ENCODE data around the gene SLC6A11.

The SLC6A11 gene

DNA sequence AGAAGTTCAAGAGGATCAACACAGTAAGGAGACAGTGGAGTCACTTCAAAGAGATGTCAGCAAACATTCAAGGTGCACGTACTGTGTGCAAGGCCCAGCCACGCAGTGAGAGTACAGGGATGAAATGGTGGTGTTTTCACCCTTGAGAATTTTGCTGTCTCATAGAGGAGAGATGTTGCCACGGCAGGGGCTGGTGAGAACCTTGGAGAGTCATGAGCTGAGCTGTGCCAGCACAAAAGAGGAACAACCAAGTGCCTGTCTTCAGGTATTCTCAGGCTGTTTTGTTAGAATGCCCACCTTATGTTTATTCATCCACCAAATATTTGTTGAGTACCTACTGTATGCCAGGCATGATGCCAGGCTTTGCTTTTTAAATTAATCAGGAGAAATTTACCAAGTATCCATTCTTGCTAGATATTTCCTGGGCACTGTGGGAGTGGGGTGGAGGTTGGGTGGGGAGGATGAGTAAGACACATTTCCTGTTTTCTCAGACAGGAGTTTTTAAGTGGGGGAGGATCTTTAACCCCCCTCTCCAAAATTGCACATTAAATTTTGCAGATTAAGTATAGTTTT is 72.6 kb downstream of the SLC6A11 start:
- DNase-seq (ENCODE audit: low read depth): no peak

- no peak for DNase-seq (ENCODE audit: low read depth)
Measured at GRCh38 chr3:10889206-10889960, 73.4 kb downstream of the SLC6A11 start.

DNA sequence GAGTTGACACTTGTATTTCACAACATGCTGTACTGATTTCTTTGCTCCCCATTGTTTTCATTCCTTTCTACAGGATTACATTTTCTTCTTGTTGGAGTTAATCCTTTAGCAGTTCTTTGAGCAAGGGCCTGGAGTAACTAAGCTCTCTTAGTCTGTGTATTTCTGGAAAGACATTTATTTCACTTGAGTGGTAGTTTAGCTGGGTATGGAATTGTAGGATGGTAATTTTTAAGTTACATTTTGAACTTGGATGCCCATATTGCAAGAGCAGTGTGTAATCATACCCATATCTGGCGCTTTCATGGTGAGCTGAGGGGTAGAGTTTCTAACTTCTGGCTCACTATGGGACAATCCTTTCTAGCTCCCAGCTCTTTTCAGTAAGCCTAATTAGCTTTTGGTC is 74.6 kb downstream of the SLC6A11 start:
- no peak for DNase-seq (ENCODE audit: low read depth)

DNA sequence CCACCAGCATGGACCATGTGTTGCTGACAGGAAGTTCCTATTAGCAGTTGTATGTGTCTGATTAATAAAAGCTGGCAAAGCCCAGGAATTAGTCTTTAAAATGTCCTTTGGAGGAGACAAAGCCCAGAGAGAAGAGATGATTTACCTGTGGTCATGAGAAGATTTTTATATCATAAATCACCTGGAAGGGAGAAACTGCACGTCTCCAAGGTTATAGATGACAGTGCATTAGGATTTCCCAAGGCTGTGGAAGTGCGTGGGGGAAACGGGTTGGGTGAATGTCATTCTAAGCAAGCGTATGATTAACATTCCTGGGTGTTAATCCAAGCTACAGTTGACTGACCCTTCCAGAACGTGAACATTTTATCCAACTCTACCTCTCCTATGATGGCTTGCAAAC is 76.6 kb downstream of the SLC6A11 start:
- no peak for DNase-seq (ENCODE audit: low read depth)

GRCh38 chr3:10901296-10901945 is 85.4 kb downstream of the SLC6A11 start:
- DNase-seq (ENCODE audit: low read depth): no peak

DNA sequence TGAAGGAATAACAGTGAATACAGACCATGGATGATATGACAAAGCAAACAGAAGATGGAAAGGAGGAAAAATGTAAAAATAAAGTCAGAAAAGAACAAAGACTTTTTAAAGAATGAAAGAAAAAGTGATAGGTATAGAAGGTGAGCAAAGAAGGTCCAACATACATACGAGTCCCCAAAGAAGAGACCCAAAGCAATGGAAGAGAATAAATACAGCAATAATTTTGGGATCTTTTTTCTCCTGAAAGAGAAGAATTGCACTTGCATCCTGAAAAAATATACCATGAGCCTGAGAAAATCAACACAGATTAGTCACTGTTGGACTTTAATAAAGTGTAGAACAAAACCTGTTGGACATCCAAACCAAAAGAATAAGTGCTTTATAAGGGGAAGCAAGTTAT is 91.2 kb downstream of the SLC6A11 start:
- DNase-seq (ENCODE audit: low read depth): no peak

- DNase-seq (ENCODE audit: low read depth): no peak
Measured at GRCh38 chr3:10910367-10910766, 94.3 kb downstream of the SLC6A11 start.

- DNase-seq (ENCODE audit: low read depth): no peak
Measured at GRCh38 chr3:10911350-10912002, 95.4 kb downstream of the SLC6A11 start.

- DNase-seq (ENCODE audit: low read depth): no peak
Measured at GRCh38 chr3:10912786-10913185, 96.8 kb downstream of the SLC6A11 start.

DNA sequence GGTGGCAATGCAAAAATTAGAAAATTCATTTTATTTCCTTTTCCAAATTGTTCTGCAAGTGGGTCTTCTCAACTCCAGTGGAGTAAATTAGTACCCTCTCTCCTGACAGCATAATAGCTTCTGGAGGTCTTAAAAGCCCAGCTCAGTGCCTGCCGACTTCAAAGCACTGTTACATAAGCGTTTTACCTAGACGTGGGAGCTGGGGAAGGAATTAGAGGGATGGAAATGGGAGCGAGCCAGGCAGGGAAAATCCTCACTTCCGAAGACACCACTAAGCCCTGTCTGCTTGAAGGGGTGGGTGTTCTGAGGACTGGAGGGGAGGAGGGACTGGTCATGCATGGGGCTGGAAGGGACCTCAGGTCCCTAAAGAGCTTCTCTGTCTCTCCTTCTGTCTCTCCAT is 99.3 kb downstream of the SLC6A11 start:
- DNase-seq (ENCODE audit: low read depth): no peak

DNA sequence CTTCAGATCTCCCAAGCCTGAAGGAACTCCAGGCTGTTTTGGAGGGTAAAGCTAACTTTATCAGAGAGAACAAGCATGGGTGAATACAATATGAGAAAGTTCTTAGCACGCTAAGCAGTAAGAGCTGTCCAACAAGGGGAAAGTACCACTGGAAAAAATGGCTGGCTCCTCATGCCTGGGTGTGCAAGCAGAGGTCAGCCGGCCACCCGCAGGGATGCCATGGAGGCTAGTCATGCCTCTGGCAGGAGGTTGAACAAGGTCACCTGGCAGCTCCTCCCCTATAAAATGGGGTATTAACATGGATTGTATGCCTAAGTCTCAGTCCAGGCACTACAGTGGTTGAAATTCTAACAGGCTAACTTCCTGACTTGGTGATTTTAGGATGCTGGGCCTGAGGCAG is 101.1 kb downstream of the SLC6A11 start:
- peak; percentile 4 for DNase-seq (ENCODE audit: low read depth)

DNA sequence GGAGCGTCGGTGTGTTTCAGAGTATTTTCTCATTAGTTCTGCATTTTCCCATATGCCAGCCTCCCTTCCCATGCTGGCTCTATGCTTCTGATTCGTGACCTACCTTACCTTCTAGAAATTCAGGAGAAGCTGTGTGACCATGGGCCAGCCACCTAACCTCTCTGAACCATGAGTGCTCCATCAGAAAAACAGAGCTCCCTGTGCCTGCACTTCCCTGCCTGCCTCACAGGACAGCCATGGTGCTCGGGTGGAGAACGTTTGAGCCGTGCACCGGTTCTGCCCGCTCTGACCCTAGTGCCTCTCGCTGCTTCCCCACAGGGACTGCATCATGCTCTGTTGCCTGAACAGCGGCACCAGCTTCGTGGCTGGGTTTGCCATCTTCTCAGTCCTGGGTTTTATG is 102.0 kb downstream of the SLC6A11 start:
- DNase-seq (ENCODE audit: low read depth): no peak

DNA sequence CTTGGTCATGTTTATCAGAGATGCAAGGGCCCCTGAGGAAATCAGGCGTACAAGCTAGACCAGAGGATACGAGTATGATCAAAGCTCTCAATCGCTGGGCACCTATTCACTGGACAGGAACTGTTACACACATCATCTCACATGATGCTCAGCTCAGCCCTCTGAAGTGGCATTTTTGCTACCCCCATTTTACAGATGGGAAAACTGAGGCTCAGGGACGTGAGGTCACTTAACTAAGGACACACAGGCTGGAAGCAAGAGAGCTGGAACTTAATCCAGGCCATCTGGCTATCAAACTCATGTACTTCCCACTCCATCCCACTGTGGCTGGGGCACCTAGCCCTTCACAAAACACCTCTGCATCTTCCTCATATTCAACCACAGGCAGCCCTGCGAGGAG is 103.6 kb downstream of the SLC6A11 start:
- no peak for DNase-seq (ENCODE audit: low read depth)

GRCh38 chr3:10925436-10926255 is 109.6 kb downstream of the SLC6A11 start:
- no peak for DNase-seq (ENCODE audit: low read depth)

GRCh38 chr3:10926256-10926810 is 110.3 kb downstream of the SLC6A11 start:
- no peak for DNase-seq (ENCODE audit: low read depth)

DNA sequence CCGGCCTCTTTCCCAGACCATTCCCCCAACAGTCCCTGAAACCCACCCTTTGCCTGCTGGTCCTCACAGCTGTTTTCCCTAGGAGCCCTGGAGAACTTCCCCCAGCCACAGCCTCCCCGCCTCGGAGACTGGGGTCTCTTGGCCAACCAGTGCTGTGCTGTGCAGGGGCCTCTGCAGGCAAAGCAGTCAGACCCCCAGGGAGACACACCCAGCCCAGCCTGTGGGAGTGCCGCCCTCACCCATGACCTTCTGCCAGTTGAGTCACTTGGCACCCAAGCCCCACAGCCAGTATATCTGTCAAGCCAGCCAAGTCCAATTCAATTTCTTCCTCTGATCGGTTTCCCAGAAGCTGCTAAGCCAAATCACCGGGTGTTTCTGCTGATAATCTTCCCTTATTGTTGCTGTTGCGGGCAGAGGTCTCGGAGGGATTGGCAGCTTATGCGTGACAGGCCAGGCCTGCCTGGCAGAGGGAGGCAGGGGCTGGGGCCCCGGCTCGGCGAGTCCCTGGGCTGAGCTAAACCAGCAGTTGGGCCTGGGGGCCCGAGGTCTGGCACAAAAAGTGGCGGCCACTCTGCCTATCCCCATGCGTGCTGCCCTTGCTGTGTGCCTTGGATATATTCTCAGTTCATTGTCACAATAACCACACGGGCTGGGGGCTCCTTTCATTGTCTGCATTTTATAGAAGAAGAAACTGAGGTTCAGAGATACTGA is 110.9 kb downstream of the SLC6A11 start:
- DNase-seq (ENCODE audit: low read depth): no peak

GRCh38 chr3:10927551-10927950 is 111.5 kb downstream of the SLC6A11 start:
- DNase-seq (ENCODE audit: low read depth): no peak

GRCh38 chr3:10928407-10928960 is 112.5 kb downstream of the SLC6A11 start:
- DNase-seq (ENCODE audit: low read depth): no peak

- no peak for DNase-seq (ENCODE audit: low read depth)
Measured at GRCh38 chr3:10928961-10929471, 113.0 kb downstream of the SLC6A11 start.

GRCh38 chr3:10929978-10930665 is 114.1 kb downstream of the SLC6A11 start:
- DNase-seq (ENCODE audit: low read depth): no peak
